Parathyroid adenoma (tissue), 2 donors: ENCODE results near the gene RNF150.

ENCODE experiments used
- H2AFZ ChIP-seq: fragments of 300-600 bp; sonication (generic); one replicate; pipeline ENCODE4 v1.7.0; 2017; ENCODE audit warnings: antibody characterized with exemption, mild to moderate bottlenecking
- H3K27ac ChIP-seq: fragments of 300-600 bp; sonication (generic); one replicate; pipeline ENCODE4 v1.7.0; 2017
- H3K27me3 ChIP-seq: fragments of 300-600 bp; sonication (generic); one replicate; pipeline ENCODE4 v1.7.0; 2017; ENCODE audit warnings: low read length; ENCODE audit not compliant: control insufficient read depth, insufficient read depth
- H3K36me3 ChIP-seq: fragments of 300-600 bp; sonication (generic); one replicate; pipeline ENCODE4 v1.7.0; 2017; ENCODE audit warnings: low read length; ENCODE audit not compliant: control insufficient read depth, insufficient read depth
- H3K4me1 ChIP-seq: fragments of 300-600 bp; sonication (generic); one replicate; pipeline ENCODE4 v1.7.0; 2017; ENCODE audit warnings: control low read depth
- H3K4me2 ChIP-seq: fragments of 300-600 bp; sonication (generic); one replicate; pipeline ENCODE4 v1.7.0; 2017; ENCODE audit warnings: low read length
- H3K4me3 ChIP-seq: fragments of 300-600 bp; sonication (generic); one replicate; pipeline ENCODE4 v1.7.0; 2017; ENCODE audit warnings: low read depth, low read length
- H3K79me2 ChIP-seq: fragments of 300-600 bp; sonication (generic); one replicate; pipeline ENCODE4 v1.7.0; 2017; ENCODE audit warnings: control low read depth
- H3K9ac ChIP-seq: fragments of 300-600 bp; sonication (generic); one replicate; pipeline ENCODE4 v1.7.0; 2017; ENCODE audit warnings: mild to moderate bottlenecking
- H3K9me3 ChIP-seq: fragments of 300-600 bp; sonication (generic); one replicate; pipeline ENCODE4 v1.7.0; 2017; ENCODE audit warnings: low read length; ENCODE audit not compliant: control insufficient read depth
- CTCF ChIP-seq: fragments of 300-600 bp; sonication (generic); IDR thresholded peaks from one replicate; pipeline ENCODE4 v1.7.0; 2017; ENCODE audit warnings: antibody characterized with exemption, mild to moderate bottlenecking
- donor health status: primary hyperparathyroidism.

RNF150 gene

DNA sequence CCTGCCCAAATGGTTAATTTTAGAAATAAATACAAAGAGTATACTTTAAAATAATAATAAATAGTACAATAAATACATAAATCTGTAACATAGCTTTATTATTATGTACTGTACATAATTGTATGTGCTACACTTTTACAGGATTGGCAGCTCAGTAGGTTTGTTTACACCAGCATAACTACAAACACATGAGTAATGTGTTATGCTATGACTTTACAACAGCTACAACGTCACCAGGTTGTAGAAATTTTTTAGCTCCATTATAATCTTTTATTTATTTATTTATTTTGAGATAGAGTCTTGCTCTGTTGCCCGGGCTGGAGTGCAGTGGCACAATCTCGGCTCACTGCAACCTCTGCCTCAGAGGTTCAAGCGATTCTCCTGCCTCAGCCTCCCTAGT, 31.8 kb downstream of the RNF150 start:
- H3K4me1 ChIP-seq = no peaks in the 10 kb centered on the region
- H3K9me3 ChIP-seq = no peaks in the 10 kb centered on the region
- H3K79me2 ChIP-seq = no peaks in the 10 kb centered on the region
- TF ChIP-seq CTCF = no peak
- no peaks in the 10 kb centered on the region for H3K27me3 ChIP-seq
- H2AFZ ChIP-seq = no peak overlapping the region
- H3K4me2 ChIP-seq = no peak overlapping the region
- H3K4me3 ChIP-seq = no peak overlapping the region
- H3K9ac ChIP-seq = no peak overlapping the region
- H3K36me3 ChIP-seq = no peaks in the 10 kb centered on the region
- H3K27ac ChIP-seq = no peak overlapping the region

DNA sequence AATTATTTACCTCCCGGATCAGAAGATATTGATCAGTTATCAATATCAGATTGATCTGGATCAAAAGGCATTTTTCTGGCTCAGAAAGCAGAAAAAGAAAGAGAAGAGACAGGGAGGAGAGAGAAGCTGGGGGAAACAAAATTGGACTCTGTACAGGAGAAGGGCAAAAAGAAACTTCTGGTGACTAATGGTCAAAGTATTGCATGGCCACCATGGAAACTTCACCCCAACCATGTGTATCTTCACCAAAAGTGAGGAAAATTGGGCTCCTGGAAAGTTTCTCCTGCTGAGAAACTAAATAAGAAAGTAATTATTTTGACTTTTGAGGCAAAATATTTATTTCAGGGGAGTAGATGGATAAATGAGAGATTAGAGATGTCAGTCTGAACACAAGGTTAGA, 33.9 kb downstream of the RNF150 start:
- H3K79me2 ChIP-seq = no peaks in the 10 kb centered on the region
- no peak for TF ChIP-seq CTCF

GRCh38 chr4:141098163-141098562, 35.1 kb downstream of the RNF150 start:
- Histone ChIP-seq H3K79me2 (no peaks in the 10 kb centered on the region), H3K4me2 (no peak overlapping the region), H3K4me1 (no peaks in the 10 kb centered on the region), H2AFZ (no peak overlapping the region), H3K27me3 (no peaks in the 10 kb centered on the region), H3K4me3 (no peak overlapping the region), H3K36me3 (no peaks in the 10 kb centered on the region), H3K27ac (no peak overlapping the region), H3K9me3 (no peaks in the 10 kb centered on the region), H3K9ac (no peak overlapping the region)
- no peak for TF ChIP-seq CTCF

More for the DNA sequence above, 33.9 kb downstream of the RNF150 start:
- H3K4me2 ChIP-seq = no peak overlapping the region
- H3K9me3 ChIP-seq = no peaks in the 10 kb centered on the region
- no peak overlapping the region for H3K9ac ChIP-seq
- H3K4me3 ChIP-seq = no peak overlapping the region
- H3K27me3 ChIP-seq = no peaks in the 10 kb centered on the region
- H3K36me3 ChIP-seq = no peaks in the 10 kb centered on the region
- no peaks in the 10 kb centered on the region for H3K4me1 ChIP-seq
- no peak overlapping the region for H3K27ac ChIP-seq
- H2AFZ ChIP-seq = no peak overlapping the region

- Histone ChIP-seq H3K27me3 (no peaks in the 10 kb centered on the region), H3K4me3 (no peak overlapping the region), H3K4me2 (no peak overlapping the region), H3K36me3 (no peaks in the 10 kb centered on the region), H3K4me1 (no peaks in the 10 kb centered on the region), H3K9ac (no peak overlapping the region), H2AFZ (no peak overlapping the region), H3K27ac (no peak overlapping the region), H3K9me3 (no peaks in the 10 kb centered on the region), H3K79me2 (no peaks in the 10 kb centered on the region)
- TF ChIP-seq CTCF = no peak
Measured at GRCh38 chr4:141090473-141090872, 42.8 kb downstream of the RNF150 start.

GRCh38 chr4:141081921-141082395, 51.3 kb downstream of the RNF150 start:
- no peak overlapping the region for H3K27ac ChIP-seq
- no peaks in the 10 kb centered on the region for H3K27me3 ChIP-seq
- H2AFZ ChIP-seq = no peak overlapping the region
- no peaks in the 10 kb centered on the region for H3K9me3 ChIP-seq
- no peak overlapping the region for H3K4me3 ChIP-seq
- TF ChIP-seq CTCF = no peak
- no peak overlapping the region for H3K9ac ChIP-seq
- no peaks in the 10 kb centered on the region for H3K4me1 ChIP-seq
- no peaks in the 10 kb centered on the region for H3K36me3 ChIP-seq
- no peak overlapping the region for H3K4me2 ChIP-seq
- H3K79me2 ChIP-seq = no peaks in the 10 kb centered on the region
